Skin epidermis (tissue), 12 donors: Measurements from ENCODE around the gene GLRA3.
"Not testable (repeated sequence)": the region's sequence is repeated elsewhere in the genome, so short reads cannot be mapped to it uniquely, and the experiment has no call there.

Experiments used
- H3K27ac ChIP-seq, 21 experiments: fragments of 200-600 bp; sonication (generic) in 11 of 21; one replicate each; pipeline ENCODE4 v1.5.0; 2020; ENCODE audit warnings: mild to moderate bottlenecking in 3 of 21, inconsistent platforms in 2 of 21, moderate library complexity in 2 of 21
- H3K4me3 ChIP-seq, 7 experiments: fragments of 200-600 bp; sonication (generic) in 2 of 7; one replicate each; pipeline ENCODE4 v1.5.0; 2020; ENCODE audit warnings: inconsistent platforms in 2 of 7, mild to moderate bottlenecking in 2 of 7, moderate library complexity in 1 of 7

The GLRA3 gene

GRCh38 chr4:174674305-174674840, 154.7 kb downstream of the GLRA3 start:
- Histone ChIP-seq H3K27ac (no peak overlapping the region), H3K4me3 (no peak overlapping the region)

- no peak overlapping the region for H3K27ac ChIP-seq
- H3K4me3 ChIP-seq, result no peak overlapping the region
These were observed 155.2 kb downstream of the GLRA3 start for GRCh38 chr4:174673865-174674264.

GRCh38 chr4:174672276-174672675, 156.8 kb downstream of the GLRA3 start:
- Histone ChIP-seq H3K27ac (peak overlapping the region in 1 of 21 experiments; percentile 34), H3K4me3 (no peak overlapping the region)

DNA sequence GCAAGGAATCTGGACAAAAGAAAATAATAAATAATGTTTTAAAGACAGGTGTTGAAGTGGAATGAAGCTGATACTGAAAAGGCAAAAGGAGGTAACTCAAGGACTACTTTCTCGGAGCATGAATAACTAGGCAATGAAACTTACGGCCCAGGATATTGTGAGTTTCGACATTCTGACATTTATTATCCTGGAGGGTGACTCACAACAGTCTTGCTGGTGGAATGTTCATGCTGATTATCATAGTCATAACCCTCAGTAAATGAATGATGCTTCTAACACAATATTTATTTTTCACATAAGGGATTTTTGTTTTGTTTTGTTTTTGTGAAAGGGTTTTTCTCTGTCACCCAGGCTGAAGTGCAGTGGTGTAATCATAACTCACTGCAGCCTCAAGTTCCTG, 159.8 kb downstream of the GLRA3 start:
- no peak overlapping the region for H3K4me3 ChIP-seq
- H3K27ac ChIP-seq, result no peak overlapping the region

DNA sequence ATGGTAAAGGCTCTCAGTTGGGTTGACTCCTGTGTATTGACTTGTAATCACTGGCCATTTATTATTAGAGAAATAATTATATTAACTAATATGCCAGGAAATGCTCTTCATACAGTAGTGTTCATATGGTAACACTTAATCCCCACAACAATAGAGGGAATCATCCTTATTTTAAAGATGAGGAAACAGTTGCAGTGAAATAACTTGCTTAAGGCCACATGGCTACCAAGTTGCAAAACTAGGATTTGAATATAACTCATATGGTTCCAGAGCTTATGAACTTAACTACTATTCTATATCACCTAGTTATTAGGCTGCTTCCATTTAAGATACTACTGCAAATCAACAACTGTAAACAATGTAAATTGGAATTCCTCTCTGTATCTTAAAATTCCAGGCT, 163.2 kb downstream of the GLRA3 start:
- Histone ChIP-seq H3K4me3 (no peak overlapping the region), H3K27ac (no peak overlapping the region)

DNA sequence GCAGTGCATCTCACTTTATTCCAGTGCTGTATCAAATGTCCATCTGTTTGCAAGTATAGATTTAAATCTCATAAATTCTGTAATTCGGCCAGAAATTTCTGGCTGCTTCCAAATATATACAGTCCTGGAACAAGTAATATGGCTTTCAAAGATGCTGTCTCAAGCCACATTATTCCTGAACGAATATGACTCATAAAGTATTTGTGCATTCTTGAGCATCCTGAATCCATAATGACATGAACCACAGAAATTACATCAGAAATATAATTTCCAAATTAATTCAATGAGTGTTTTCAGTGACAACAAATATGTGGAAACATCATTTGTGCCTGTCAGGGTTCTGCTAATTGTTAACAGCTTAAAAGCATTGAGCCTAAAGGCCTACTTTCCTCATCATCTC, 165.8 kb downstream of the GLRA3 start:
- H3K27ac ChIP-seq, result no peak overlapping the region

DNA sequence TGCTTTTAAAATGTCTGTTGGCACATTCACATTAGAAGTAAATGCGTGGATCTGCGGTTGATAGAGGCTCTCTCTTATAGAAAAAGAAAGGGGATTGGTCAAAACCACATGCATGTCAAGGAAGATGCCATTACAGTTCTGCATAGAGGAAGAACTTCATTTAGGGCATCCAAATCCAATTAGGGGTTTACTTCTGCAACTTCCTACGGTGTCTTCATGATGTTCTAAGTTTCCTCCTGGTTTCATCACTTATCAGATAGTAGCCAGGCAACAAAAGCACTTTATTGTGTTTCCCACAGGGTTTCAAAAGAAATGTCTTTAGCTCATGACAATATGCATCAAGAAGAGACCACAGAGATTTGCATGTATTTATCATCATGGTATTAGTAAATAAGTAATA, 170.8 kb downstream of the GLRA3 start:
- H3K4me3 ChIP-seq, result no peak overlapping the region
- no peak overlapping the region for H3K27ac ChIP-seq

More for the DNA sequence above, 165.8 kb downstream of the GLRA3 start:
- H3K4me3 ChIP-seq, result no peak overlapping the region

DNA sequence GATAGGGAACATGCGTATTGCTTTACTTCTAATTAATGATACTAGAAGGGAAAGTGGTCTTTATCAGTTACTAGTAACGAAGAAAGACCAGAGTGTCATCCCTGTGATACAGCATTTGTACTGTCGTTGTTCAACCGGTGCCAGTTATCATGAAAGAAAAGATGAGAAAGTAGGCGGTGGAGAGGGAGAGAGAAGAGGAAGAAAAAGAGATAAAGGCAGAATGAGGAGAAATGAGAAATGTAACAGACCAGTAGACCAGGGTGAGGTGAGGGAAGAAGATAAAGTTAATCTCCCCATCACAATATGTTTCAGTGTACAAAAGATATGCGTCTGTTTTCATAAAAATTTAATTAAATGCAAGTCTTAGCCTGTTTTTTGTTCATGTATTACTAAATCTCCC, 171.6 kb downstream of the GLRA3 start:
- H3K4me3 ChIP-seq, result no peak overlapping the region
- no peak overlapping the region for H3K27ac ChIP-seq

DNA sequence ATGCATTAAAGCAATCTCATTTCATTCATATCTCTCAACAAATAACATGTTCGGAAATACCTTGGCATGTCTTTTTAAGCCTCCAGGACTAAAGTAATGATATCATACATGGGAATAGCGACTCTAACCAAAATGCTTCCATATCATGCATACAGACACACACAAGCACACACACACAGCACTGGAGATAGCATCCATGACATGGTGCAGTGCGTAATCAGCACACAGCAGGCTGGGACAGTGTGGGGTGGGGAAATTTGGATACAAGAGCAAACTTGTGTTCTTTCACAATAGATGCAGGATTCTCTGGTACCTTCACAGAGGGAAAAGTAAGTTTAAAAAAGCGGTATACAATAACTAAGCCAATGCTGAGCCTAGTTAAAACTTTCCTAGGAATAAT, 174.4 kb downstream of the GLRA3 start:
- Histone ChIP-seq H3K4me3 (no peak overlapping the region), H3K27ac (no peak overlapping the region)

GRCh38 chr4:174650711-174651355, 178.2 kb downstream of the GLRA3 start:
- no peak overlapping the region for H3K4me3 ChIP-seq
- H3K27ac ChIP-seq, result no peak overlapping the region

DNA sequence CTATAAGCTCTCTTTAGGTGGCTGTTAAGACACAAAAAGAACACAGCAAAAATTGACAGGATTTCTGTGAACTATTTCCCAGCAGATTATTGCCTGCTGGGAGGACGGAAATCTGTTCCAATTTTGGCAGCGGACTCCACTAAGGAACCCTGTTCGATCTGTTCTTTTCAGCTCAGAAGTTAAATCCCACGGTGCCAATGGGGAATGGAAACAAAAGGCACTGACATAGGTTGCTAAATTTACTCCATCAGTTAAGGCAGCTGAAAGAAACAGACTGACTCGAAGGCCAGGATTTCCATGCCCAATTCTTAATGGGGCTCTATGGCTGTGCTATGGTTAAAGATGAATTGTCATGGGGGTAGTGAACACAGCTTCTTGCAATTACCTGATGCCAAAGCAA, 180.2 kb downstream of the GLRA3 start:
- no peak overlapping the region for H3K27ac ChIP-seq
- H3K4me3 ChIP-seq, result no peak overlapping the region

- no peak overlapping the region for H3K27ac ChIP-seq
- H3K4me3 ChIP-seq, result no peak overlapping the region
These were observed 182.7 kb downstream of the GLRA3 start for GRCh38 chr4:174646326-174646725.

- H3K27ac ChIP-seq, result no peak overlapping the region
- H3K4me3 ChIP-seq, result no peak overlapping the region
These were observed 188.9 kb downstream of the GLRA3 start for GRCh38 chr4:174640146-174640545.

DNA sequence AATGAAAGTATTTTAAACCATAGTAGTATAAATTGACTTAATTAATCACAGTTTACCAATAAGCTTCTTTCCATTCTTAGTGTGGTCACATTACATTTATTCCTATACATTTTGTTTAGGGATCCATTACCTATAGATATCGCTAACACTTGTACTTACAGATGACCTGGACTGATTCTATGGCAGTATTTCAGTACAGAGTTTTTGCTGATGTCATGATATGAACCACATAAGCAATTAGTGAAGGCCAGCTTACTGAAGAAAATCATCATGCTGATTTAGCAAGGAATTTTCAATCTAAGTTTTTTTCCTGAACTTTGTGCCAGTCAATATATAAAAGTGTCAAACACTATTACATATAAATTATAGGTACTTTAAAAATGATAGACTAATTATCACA, 193.3 kb downstream of the GLRA3 start:
- no peak overlapping the region for H3K4me3 ChIP-seq
- no peak overlapping the region for H3K27ac ChIP-seq

GRCh38 chr4:174633399-174633798, 195.6 kb downstream of the GLRA3 start:
- H3K4me3 ChIP-seq, result no peak overlapping the region
- H3K27ac ChIP-seq, result no peak overlapping the region

DNA sequence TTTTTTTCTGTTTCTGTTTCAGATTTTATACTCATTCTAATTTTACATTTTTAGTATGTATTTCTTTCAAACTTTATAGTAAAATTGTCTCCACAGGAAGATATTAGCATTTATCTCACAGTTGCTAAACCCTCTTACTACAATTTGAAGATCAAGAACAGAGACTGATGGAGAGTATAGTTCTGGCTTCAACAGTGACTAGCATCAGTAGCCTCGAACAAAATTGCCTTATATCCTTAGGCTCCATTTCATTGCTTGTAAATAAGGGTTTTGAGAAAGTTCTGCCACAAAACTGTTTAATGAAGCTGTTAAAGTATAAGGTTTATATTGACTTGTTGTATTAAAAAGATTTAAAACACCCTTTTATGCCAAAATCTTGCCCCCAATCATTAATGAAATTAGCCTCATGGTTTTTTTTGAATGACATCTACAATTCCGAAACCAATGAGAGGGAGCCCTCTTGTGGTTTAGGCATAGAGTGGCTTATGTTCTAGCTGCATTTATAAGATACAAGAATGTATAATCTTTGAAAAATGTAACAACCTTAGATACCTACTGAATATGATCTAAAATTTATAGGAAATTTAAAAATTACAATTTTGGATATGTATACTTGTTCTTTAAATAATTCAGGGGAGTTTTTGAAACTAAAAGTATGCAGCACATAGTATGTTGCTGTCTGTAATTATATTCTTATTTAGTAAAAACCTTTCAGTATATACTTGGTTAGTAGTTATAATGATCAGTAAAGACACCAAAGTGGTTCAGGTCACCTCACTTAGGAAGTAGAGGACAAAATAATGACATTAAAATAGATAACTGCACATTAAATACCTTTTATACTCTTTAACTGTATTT, 196.9 kb downstream of the GLRA3 start:
- H3K4me3 ChIP-seq, result no peak overlapping the region
- no peak overlapping the region for H3K27ac ChIP-seq

DNA sequence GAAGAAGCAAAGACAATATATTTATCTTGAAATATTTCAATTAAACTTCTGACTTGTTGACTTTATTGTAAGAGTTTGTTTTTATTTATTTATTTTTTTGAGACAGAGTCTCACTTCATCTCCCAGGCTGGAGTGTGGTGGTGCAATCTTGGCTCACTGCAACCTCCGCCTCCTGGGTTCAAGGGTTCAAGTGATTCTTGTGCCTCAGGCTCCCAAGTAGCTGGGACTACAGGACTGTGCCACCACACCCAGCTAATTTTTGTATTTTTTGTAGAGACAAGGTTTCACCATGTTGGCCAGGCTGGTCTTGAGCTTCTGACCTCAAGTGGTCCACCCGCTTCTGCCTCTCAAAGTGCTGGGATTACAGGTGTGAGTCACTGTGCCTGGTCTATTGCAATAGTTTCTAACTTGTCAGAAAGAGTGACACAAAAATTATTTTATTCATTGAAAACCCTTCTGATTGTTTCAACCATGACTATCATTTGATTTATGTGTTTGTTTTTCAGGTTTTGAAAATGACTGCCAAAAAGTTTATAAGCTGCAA, 199.1 kb downstream of the GLRA3 start:
- H3K4me3 ChIP-seq, H3K27ac ChIP-seq: not testable (repeated sequence)

DNA sequence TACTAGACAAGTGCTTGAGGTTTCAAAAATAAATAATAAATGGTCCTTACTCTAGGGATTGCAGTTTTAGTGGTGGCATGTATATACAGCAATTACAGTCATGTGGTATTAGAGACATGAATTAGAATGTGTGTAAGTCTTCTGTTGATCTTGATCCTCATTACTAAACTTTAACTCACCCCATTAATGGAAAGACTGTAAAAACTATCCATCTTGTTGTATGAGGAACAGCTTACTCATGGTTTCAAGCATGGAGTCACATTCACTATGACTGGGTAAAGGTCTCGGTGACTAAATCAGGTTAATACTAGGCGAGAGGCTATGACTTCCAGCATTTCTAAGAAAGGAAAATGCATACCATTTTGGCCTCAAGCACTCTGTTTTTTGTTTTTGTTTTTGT, 199.8 kb downstream of the GLRA3 start:
- Histone ChIP-seq H3K27ac (no peak overlapping the region), H3K4me3 (no peak overlapping the region)

- Histone ChIP-seq H3K27ac (no peak overlapping the region), H3K4me3 (no peak overlapping the region)
These were observed 200.9 kb downstream of the GLRA3 start for GRCh38 chr4:174628191-174628590.

DNA sequence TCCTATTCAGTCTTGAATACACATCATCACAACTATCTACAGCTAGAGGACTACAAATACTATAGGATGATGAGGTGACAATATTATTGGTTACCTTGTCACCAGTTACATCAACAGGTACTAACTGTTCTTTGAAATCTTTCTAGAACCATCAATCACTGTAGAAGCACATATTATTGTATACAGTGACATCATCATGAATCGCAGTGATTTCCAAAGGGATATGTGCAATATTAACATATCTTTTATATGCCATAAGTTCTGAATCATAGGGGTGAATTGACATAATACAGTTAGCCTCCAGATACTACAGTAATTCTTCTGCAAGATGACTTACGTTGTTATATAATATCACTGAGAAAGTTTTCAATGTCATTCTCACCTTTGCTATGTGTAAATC, 201.6 kb downstream of the GLRA3 start:
- Histone ChIP-seq H3K27ac (no peak overlapping the region), H3K4me3 (no peak overlapping the region)
